ENCODE results near the gene GLT8D1. TPM values are rescaled to one million over a fixed set of nuclear protein-coding genes. Genes with fewer than 3 reads are reported as not detected.

GLT8D1 gene
- total and polyA plus RNA-seq, 2 of the 13 experiments (the other 11 are each of a cell fraction or from before 2014, with no cell fraction given) = 110 to 121 TPM

DNA sequence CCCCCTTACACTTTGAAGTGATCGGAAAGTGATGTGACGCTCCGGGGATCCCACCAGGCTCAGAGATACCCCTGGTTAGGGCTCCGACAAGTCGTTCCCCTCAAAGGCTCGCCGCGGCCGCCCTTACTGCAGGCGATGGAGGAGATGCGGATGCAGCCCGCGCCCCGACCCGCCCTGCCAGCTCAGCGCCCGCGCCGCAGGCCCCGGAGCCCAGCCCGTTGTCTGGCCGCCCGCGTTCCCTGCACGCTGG, 228 bp downstream of the GLT8D1 start (continued):
- no peak for TF ChIP-seq ZNF883 (CRISPR knock-in tag; IDR thresholded peaks at IDR 0.05; ENCODE audit: not compliant biosample characterization)
- no peak for TF ChIP-seq TMF1 (CRISPR knock-in tag; IDR thresholded peaks at IDR 0.05; ENCODE audit: low read depth)
- TF ChIP-seq POLR2A (IDR thresholded peaks at IDR 0.05; ENCODE audit: insufficient read depth in 1 of 2, low read depth in 2 of 2, low read length in 2 of 2) = peak in 1 of 2 experiments; percentile 66; a peak in 2 of 4 replicates
- 0 out of 2 replicates have a peak, but pooled peaks have one; percentile 9 for TF ChIP-seq ZNF468 (CRISPR knock-in tag; IDR thresholded peaks at IDR 0.05)
- TF ChIP-seq MYNN (CRISPR knock-in tag; IDR thresholded peaks at IDR 0.05; ENCODE audit: low read depth) = 0 out of 2 replicates have a peak, but pooled peaks have one; percentile 18
- no peak for TF ChIP-seq MEIS1 (CRISPR knock-in tag; IDR thresholded peaks at IDR 0.05; ENCODE audit: borderline replicate concordance)
- TF ChIP-seq FLYWCH1 (CRISPR knock-in tag; IDR thresholded peaks at IDR 0.05) = no peak
- TF ChIP-seq ZSCAN9 (CRISPR knock-in tag; IDR thresholded peaks at IDR 0.05; ENCODE audit: borderline replicate concordance) = no peak
- no peak for TF ChIP-seq ZNF335 (CRISPR knock-in tag; IDR thresholded peaks at IDR 0.05)
- TF ChIP-seq SKIL (CRISPR knock-in tag; IDR thresholded peaks at IDR 0.05; ENCODE audit: borderline replicate concordance) = 0 out of 2 replicates have a peak, but pooled peaks have one; percentile 29
- no peak for TF ChIP-seq TAF15 (IDR thresholded peaks at IDR 0.05; ENCODE audit: low read depth, low read length, poor library complexity, severe bottlenecking)
- TF ChIP-seq ZNF777 (CRISPR knock-in tag; IDR thresholded peaks at IDR 0.05) = no peak
- TF ChIP-seq SNAI1 (CRISPR knock-in tag; IDR thresholded peaks at IDR 0.05; ENCODE audit: borderline replicate concordance) = no peak
- TF ChIP-seq SALL1 (CRISPR knock-in tag; IDR thresholded peaks at IDR 0.05) = no peak
- TF ChIP-seq, protein P1, sequence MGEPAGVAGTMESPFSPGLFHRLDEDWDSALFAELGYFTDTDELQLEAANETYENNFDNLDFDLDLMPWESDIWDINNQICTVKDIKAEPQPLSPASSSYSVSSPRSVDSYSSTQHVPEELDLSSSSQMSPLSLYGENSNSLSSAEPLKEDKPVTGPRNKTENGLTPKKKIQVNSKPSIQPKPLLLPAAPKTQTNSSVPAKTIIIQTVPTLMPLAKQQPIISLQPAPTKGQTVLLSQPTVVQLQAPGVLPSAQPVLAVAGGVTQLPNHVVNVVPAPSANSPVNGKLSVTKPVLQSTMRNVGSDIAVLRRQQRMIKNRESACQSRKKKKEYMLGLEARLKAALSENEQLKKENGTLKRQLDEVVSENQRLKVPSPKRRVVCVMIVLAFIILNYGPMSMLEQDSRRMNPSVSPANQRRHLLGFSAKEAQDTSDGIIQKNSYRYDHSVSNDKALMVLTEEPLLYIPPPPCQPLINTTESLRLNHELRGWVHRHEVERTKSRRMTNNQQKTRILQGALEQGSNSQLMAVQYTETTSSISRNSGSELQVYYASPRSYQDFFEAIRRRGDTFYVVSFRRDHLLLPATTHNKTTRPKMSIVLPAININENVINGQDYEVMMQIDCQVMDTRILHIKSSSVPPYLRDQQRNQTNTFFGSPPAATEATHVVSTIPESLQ (CRISPR knock-in tag; conservative IDR thresholded peaks at IDR 0.05) = no peak
- no peak for TF ChIP-seq ZNF839 (CRISPR knock-in tag; IDR thresholded peaks at IDR 0.05; ENCODE audit: borderline replicate concordance)
- no peak for TF ChIP-seq HNRNPLL (IDR thresholded peaks at IDR 0.05; ENCODE audit: low read depth, low read length, poor library complexity, severe bottlenecking)
- TF ChIP-seq RAD21 (CRISPR knock-in tag; IDR thresholded peaks at IDR 0.05) = peak; percentile 55
- TF ChIP-seq, protein P2, sequence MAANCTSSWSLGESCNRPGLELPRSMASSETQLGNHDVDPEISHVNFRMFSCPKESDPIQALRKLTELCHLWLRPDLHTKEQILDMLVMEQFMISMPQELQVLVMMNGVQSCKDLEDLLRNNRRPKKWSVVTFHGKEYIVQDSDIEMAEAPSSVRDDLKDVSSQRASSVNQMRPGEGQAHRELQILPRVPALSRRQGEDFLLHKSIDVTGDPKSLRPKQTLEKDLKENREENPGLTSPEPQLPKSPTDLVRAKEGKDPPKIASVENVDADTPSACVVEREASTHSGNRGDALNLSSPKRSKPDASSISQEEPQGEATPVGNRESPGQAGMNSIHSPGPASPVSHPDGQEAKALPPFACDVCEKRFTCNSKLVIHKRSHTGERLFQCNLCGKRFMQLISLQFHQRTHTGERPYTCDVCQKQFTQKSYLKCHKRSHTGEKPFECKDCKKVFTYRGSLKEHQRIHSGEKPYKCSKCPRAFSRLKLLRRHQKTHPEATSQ (CRISPR knock-in tag; IDR thresholded peaks at IDR 0.05; ENCODE audit: borderline replicate concordance) = no peak
- no peak for TF ChIP-seq ZNF484 (CRISPR knock-in tag; IDR thresholded peaks at IDR 0.05; ENCODE audit: borderline replicate concordance, low read depth)
- no peak; the same call in 1 of the 2 replicates for TF ChIP-seq THRA (CRISPR knock-in tag; IDR thresholded peaks at IDR 0.05; ENCODE audit: borderline replicate concordance)

Data from HepG2 (cell line).